HUES6 (cell line): ENCODE results near the gene AKAIN1.
A peak's percentile ranks its signal among the peaks of the same experiment; 100 is the strongest.

Experiments
- H3K27ac ChIP-seq: 2 replicates; pipeline ENCODE4 v1.7.0; 2013; ENCODE audit warnings: low read depth, mild to moderate bottlenecking, low read length, inconsistent platforms
- H3K27me3 ChIP-seq: 2 replicates; pipeline ENCODE4 v1.6.1; 2013; ENCODE audit warnings: low read length; ENCODE audit not compliant: control insufficient read depth, insufficient read depth
- H3K36me3 ChIP-seq: 2 replicates; pipeline ENCODE4 v1.6.1; 2013; ENCODE audit warnings: low read length; ENCODE audit not compliant: control insufficient read depth, insufficient read depth
- H3K4me1 ChIP-seq: 2 replicates; pipeline ENCODE4 v1.6.1; 2013; ENCODE audit warnings: low read length; ENCODE audit not compliant: control insufficient read depth, insufficient read depth
- H3K4me3 ChIP-seq: 2 replicates; pipeline ENCODE4 v1.5.1; 2013; ENCODE audit warnings: low read depth, low read length
- H3K9ac ChIP-seq: one replicate; pipeline ENCODE4 v1.6.1; 2013; ENCODE audit warnings: mild to moderate bottlenecking, low read length
- H3K9me3 ChIP-seq: 2 replicates; pipeline ENCODE4 v1.6.1; 2013; ENCODE audit warnings: low read depth, low read length; ENCODE audit not compliant: control insufficient read depth, insufficient read depth

AKAIN1 gene

DNA sequence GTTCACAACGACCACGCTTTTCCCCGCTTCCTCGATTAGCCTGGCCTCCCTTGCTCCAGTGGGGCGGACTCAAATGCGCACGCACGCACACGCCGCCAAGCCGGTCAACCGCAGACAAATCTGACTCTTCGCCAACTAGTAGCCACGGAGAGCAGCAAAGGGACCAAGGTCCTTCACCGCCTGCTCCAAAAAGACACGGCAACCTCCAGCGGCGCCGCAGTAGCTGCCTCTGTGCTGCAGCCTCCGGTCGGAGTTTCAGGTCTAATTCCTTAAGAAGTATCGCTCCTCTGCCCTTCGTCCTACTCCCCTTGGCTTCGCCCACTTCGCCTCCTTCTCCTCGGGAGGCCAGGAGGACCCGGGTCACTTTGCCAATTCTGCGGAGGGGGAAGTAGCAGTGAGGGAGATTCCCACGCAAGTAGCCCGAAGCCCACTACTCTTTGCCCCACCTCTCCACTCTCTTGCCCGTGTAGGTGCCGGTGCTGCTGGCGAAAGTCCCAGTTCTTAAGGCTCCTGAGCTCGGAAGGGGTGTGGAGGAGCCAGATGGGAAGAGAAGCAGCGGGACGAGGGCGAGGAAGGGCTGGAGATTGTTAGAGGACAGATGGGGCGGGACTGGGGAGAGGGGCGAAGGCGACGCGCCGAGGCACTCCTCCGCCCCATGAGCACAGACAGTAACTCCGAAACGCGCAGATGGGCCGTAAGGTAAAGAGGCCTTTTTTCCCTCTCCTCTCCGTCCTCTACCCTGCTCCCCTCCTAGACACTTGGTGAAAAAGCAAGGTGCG lies 615 bp downstream of the AKAIN1 start:
- Histone ChIP-seq H3K9ac (no peak overlapping the region), H3K36me3 (no peaks in the 10 kb centered on the region), H3K9me3 (no peaks in the 10 kb centered on the region), H3K27ac (no peak overlapping the region), H3K27me3 (peaks cover 93% of the 10 kb centered on the region), H3K4me1 (no peaks in the 10 kb centered on the region; the same call in 1 of the 2 replicates), H3K4me3 (peak overlapping the region; percentile 77)

DNA sequence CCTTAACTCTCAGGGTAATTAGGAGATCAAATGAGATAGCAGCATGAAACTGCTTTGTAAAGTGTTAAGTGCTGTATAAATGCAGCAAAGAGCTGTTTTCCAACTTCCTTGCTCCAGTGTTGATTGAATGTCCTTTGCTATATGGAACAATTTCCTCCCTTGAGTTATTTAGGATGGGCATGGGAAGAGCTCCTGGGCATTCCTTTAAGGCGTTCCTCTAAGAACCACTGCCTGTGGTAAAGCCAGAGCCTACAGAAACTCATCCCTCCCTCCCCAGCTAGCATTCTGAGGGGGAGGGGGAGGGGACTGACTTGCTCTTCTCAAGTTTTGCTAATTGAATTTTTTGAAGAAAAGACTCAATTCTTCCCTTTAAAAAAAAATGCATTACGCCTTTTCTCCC lies 1.4 kb downstream of the AKAIN1 start:
- no peaks in the 10 kb centered on the region for H3K9me3 ChIP-seq
- no peak overlapping the region for H3K27ac ChIP-seq
- H3K4me3 ChIP-seq = peak overlapping the region; percentile 77; the same call in 1 of the 2 replicates
- peaks cover 91% of the 10 kb centered on the region for H3K27me3 ChIP-seq
- no peak overlapping the region for H3K9ac ChIP-seq
- H3K36me3 ChIP-seq = no peaks in the 10 kb centered on the region
- no peaks in the 10 kb centered on the region; the same call in 1 of the 2 replicates for H3K4me1 ChIP-seq

DNA sequence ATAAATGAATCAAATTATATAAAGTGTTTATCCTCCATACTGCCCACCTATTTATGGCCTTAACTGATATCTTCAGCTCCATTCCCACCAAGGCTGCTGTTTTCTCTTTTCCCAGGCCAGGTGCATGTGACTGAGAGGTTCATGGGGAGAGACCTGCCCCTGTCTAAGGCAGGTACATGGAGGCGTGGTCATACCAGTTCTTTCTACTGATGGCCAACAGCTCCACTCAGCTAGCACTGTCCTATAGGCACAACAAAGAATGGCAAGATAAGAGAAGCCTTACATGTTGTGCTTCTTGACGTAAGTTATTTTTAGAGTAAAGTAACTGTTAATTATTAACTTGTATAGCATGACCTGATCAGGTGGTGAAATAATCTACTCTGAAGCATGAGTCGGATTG lies 16.8 kb downstream of the AKAIN1 start:
- H3K9ac ChIP-seq = no peak overlapping the region
- H3K27ac ChIP-seq = no peak overlapping the region
- H3K9me3 ChIP-seq = no peaks in the 10 kb centered on the region
- no peaks in the 10 kb centered on the region for H3K36me3 ChIP-seq
- no peak overlapping the region for H3K4me3 ChIP-seq
- H3K27me3 ChIP-seq = peaks cover 9% of the 10 kb centered on the region; the same call in 1 of the 2 replicates
- H3K4me1 ChIP-seq = no peaks in the 10 kb centered on the region

DNA sequence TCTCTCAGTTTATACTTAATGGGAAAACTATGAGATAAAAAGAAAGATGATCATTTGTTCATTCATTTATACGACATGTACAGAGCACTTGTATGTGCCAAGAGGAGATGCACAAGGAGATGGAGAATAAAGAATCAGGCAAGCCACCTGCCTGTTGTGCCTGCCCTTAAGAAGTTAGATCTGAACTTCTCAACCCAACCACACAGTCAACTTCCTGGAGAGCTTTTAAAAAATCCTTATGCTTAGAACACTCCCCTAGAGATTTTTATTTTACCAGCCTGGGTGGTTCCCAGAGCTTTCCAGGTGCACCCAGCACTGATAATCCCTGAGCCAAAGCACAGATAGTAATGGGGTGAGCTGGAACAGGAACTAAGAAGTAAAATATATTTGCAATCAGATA lies 18.5 kb downstream of the AKAIN1 start:
- Histone ChIP-seq H3K27me3 (peaks cover 9% of the 10 kb centered on the region; the same call in 1 of the 2 replicates), H3K36me3 (no peaks in the 10 kb centered on the region), H3K4me3 (no peak overlapping the region), H3K9me3 (no peaks in the 10 kb centered on the region), H3K4me1 (no peaks in the 10 kb centered on the region), H3K27ac (no peak overlapping the region), H3K9ac (no peak overlapping the region)

DNA sequence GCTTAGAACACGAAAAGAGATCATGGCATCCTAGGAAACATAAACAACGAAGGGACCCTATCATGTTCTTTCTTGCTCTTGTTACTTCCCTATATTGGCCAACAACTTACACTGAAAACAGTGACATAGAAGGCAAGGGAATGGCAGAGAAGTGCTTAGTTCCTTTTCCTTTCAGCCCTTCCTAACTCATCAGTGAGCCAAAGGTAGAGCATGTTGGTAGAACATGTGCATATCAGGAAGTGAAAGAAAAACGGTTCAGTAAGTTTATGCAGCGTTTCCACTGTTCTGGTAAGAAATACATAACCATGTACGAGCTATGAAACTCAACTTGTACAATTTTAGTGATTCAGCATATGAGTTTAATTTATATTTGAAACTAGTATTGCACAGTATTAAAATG lies 21.7 kb downstream of the AKAIN1 start:
- H3K27ac ChIP-seq = no peak overlapping the region
- H3K9me3 ChIP-seq = no peaks in the 10 kb centered on the region
- no peaks in the 10 kb centered on the region for H3K4me1 ChIP-seq
- no peaks in the 10 kb centered on the region for H3K27me3 ChIP-seq
- H3K36me3 ChIP-seq = no peaks in the 10 kb centered on the region
- no peak overlapping the region for H3K4me3 ChIP-seq
- no peak overlapping the region for H3K9ac ChIP-seq

DNA sequence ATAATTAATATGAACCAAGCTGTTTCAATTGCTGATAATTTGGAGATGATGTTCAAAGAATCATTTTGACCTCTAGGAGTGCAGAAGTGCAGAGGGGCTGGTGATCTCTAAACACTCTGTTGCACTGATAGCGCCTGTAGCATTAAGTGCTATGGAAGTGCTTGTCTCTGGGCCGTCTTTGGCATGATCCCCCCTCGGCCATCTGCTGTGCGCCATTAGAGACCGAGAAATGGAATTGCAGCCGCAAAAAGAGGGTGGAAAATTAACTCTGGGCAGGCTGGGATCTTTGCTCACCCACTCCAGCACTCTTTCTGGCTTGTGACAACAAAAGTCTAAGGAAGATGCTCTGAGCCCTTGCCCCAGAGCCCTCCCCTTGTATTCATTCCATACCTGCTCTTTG lies 23.4 kb downstream of the AKAIN1 start:
- Histone ChIP-seq H3K4me1 (no peaks in the 10 kb centered on the region), H3K9me3 (no peaks in the 10 kb centered on the region), H3K4me3 (no peak overlapping the region), H3K27me3 (no peaks in the 10 kb centered on the region), H3K9ac (no peak overlapping the region), H3K27ac (no peak overlapping the region), H3K36me3 (no peaks in the 10 kb centered on the region)

DNA sequence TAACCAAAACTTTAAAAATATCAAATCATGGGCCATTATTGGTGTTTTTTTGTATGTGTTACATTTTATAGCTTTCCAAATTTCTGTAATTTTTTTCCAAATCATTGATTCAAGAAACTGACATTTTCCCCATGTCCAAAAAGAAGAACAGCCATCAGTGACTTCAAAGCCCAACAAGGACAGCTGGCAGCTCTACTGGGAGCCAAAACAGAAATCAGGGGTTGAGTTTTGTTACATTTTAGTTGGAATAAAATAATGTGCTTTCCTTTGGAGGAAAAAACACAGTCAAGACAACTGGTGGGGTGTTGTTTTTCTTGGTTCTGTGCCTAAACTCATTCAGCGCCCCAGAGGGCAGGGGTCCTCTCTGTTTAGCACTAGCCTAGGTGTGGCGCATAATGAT lies 23.8 kb downstream of the AKAIN1 start:
- H3K27me3 ChIP-seq = no peaks in the 10 kb centered on the region
- H3K9me3 ChIP-seq = no peaks in the 10 kb centered on the region
- H3K27ac ChIP-seq = no peak overlapping the region

DNA sequence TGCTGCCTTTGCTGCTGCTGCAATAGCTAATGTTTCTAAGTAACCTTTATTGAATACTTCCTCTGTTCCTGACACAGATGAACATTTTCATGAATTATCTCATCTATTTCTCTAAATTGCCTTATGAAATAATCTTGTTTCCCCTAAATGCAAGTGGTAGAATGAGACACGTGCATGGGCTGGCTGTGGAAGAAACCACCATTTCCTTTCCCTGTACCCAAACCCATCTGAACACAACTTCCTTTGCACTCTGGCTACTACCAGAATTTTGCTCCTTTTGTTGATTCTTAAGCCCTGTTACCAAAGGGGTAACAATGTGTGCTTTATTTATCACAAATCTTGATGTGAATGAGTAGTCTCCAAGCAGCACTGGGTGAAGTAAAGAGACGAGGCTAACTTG lies 29.2 kb downstream of the AKAIN1 start:
- no peaks in the 10 kb centered on the region for H3K9me3 ChIP-seq
- no peaks in the 10 kb centered on the region for H3K27me3 ChIP-seq
- H3K9ac ChIP-seq = no peak overlapping the region
- no peak overlapping the region for H3K27ac ChIP-seq
- H3K36me3 ChIP-seq = no peaks in the 10 kb centered on the region
- H3K4me3 ChIP-seq = no peak overlapping the region
- no peaks in the 10 kb centered on the region for H3K4me1 ChIP-seq

More for the DNA sequence above, 23.8 kb downstream of the AKAIN1 start:
- Histone ChIP-seq H3K36me3 (no peaks in the 10 kb centered on the region), H3K4me3 (no peak overlapping the region), H3K4me1 (no peaks in the 10 kb centered on the region), H3K9ac (no peak overlapping the region)

DNA sequence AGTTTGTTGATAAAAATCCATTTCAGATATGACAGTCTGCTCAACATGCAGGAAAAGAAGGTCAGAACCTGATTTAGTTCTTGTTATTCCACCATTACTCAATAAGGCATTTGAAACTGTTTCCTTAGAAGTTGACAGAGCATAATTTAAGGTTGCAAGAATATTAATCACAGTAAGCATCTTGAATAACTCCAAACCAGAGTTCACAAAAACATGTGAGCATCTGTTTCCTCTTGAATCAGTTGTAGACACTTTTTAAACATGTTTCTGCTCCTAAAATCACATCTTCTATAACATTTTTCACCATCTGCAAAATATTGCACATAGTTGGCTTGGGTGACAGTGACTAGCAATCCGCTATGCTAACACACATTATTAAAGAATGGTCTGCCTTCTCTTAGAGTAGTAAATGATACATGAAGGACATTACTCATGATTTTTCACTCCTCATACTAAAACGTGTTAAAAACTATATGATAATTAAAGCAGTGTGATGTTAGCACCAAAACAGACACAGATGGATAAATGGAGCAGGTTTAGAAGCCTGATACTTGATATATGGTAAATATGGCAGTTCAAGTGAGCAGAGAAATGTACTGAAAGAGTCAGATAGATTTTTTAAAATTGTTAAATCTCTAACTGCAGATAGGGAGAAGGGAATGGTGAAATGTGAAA lies 30.3 kb downstream of the AKAIN1 start:
- Histone ChIP-seq H3K4me3 (no peak overlapping the region), H3K27ac (no peak overlapping the region), H3K4me1 (no peaks in the 10 kb centered on the region), H3K27me3 (no peaks in the 10 kb centered on the region), H3K36me3 (no peaks in the 10 kb centered on the region), H3K9ac (no peak overlapping the region), H3K9me3 (no peaks in the 10 kb centered on the region)

DNA sequence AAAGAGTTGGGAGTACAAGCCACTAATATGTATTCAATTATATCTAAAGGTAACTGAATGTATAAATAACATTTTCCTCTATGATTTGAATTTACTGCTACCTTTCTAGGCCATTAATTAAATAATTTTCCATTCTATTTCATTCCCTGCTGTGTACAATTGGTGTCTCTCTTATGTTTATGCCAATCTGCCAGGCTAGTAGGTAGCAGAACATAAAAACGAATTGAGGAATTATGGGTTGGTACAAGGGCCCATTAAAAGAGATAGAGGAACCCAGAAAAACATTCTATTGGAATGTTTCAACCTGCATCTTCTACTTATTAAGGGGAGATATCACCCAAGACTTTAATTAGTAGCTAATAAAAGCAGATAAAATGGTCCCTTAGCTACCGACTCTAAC lies 32.2 kb downstream of the AKAIN1 start:
- H3K27me3 ChIP-seq = no peaks in the 10 kb centered on the region
- no peaks in the 10 kb centered on the region for H3K4me1 ChIP-seq
- H3K9me3 ChIP-seq = no peaks in the 10 kb centered on the region
- H3K36me3 ChIP-seq = no peaks in the 10 kb centered on the region
- no peak overlapping the region for H3K27ac ChIP-seq
- H3K4me3 ChIP-seq = no peak overlapping the region
- H3K9ac ChIP-seq = no peak overlapping the region

DNA sequence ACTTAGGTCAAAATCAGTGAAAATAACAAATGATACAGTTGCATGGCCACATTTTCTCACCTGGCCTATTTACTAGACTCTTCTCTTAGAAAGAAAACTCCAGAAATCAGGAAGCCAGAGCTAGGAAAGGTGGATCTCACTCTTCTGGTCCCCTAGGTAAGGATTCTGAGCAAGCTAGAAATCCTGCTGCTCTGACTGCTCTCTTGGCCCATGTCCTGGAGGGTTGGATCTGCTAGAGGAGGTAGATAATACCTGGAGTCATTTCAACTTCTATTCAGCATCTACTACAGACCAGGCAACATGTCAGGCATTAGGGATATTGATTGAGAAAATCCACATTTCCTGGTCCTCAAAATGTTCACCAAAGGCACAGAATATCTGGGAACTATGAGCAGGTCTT lies 34.9 kb downstream of the AKAIN1 start:
- H3K36me3 ChIP-seq = no peaks in the 10 kb centered on the region
- no peak overlapping the region for H3K4me3 ChIP-seq
- H3K9ac ChIP-seq = no peak overlapping the region
- no peaks in the 10 kb centered on the region for H3K4me1 ChIP-seq
- H3K9me3 ChIP-seq = no peaks in the 10 kb centered on the region
- no peaks in the 10 kb centered on the region for H3K27me3 ChIP-seq
- no peak overlapping the region for H3K27ac ChIP-seq
